KG1 (cell line): ENCODE measurements around the gene GTPBP1.

Experiments
- DNase-seq: peaks from one replicate; lab custom pipeline; 2025; lab: John Stamatoyannopoulos, UW

The GTPBP1 gene

DNA sequence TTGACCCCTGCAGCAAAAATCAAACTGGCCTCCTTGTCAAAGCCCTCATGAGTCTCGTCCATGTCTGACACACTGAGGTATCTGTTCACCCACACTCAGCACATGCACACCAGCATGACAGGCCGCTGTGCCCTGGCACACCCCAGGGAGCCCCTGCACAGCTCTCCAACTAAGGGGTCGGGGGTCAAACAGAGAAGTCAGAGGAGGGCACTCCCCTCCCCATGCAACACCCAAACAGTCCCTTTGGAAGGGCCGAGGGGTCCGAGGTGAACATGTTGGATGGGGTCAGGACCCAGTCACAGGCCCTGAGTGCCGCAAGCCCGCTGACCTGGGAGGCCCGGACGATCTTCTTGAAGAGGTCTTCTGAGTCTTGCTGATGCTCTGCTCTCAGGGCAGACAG lies 35.4 kb downstream of the GTPBP1 start:
- no peak for DNase-seq

DNA sequence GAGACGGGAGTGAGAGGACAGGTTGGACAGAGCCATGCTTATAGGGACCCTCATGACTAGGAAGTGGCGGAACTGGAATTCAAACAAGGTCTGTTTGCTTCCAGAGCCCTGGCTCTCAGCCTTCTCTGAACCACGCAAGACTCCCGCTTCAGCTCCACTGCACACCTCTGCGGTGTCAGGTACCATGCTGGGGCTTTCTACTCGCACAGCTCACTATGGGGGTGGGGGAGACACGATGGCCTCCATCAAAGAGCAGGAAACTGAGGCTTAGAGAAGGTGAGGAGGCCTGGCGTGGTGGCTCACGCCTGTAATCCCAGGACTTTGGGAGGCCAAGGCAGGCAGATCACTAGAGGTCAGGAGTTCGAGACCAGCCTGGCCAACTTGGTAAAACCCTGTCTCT lies 35.8 kb downstream of the GTPBP1 start:
- no peak for DNase-seq

DNA sequence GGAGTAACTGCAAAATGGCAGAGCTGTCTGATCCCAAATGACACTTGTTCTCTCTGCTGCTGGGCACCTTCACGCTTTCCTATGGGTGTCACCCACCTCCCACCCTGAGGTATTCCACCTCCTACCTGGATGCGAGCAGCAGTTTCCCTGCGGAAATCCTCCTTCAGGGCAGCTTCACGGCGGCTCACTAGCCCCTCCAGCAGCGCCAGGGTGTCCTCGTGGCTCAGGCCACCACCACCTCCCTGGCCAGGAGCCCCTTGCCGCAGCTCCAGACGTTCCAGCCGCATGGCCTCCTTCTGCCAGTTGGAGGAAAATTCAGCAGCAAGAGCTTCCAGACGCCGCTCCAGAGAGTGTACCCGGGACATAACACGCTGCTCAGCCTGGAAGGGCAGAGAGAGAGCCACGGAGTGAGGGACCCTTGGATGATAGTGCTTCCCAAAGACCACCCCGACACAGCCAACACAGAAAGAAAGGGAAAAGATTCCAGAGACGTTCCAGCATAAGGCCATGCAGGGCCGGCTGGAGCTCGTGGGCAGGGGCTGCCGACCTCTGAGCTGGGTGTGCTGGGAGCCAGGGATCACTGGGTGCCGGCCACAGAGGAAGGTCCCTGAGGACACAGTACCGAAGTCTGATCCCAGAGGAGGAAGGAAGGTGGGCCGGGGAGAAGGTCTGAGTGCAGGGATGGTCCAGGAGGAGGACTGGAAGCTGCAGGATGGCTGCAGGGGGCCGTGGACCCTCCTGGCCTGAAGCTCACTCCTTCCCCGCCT lies 36.6 kb downstream of the GTPBP1 start:
- no peak for DNase-seq

DNA sequence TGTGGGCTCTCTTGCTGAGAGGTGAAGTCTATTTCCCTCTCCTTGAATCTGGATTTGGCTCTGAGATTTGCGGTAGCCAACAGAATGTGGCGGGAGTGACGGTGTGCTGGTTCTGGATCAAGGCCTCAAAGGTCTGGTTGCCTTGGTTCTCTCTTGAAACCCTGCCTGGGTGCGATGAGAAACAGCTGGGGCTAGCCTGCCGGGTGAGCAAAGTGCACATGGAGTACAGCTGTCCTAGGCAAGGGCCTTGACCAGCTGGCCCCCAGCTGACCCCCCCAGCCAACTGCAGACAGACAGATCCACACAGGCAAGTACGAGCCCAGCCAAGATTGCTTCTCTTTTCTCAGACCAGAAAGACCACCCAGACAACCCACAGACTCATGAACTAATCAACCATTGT lies 39.2 kb downstream of the GTPBP1 start:
- no peak for DNase-seq

GRCh38 chr22:38745676-38746460 lies 40.1 kb downstream of the GTPBP1 start:
- no peak for DNase-seq

GRCh38 chr22:38748487-38749136 lies 42.9 kb downstream of the GTPBP1 start:
- no peak for DNase-seq

DNA sequence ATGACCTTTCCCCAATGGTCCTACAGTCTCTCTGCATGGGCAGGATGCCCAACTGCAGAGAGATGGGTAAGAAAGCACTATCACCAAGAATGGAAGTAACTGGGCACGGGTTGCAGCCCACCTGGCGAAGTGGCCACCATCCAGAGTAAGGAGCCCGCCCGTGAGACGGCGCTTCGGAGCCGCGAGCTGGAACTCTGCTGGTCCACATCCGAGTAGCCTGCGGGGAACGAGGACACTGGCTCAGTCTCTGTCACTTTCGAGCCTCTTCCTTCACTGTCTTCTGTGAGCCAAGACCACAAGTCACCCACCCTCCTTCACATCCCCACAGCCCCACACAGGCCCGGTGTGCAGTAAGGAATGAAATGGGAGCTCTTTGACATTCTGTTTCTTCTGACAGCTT lies 44.4 kb downstream of the GTPBP1 start:
- DNase-seq: no peak

DNA sequence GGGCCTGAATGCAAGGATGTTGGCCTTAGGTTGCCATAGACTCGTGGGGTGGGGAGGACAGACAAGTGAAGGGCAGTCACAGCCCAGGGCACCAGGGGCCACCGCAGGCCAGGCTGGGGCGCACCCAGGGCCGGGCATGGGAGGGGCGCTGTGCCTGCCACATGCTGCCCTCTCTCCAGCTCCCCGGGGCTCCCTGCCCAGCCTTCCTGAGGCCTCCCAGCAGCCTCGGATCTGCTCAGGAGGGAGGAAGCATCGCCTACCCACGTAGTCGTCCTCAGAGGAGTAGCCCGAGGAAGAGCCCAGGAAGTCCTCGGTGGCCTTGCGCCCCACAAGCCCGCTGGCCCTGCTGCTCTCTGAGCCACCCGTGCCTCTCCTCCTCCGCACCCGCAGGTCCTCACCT lies 44.9 kb downstream of the GTPBP1 start:
- DNase-seq: no peak

- no peak for DNase-seq
These were observed 45.3 kb downstream of the GTPBP1 start for GRCh38 chr22:38751066-38751421.

DNA sequence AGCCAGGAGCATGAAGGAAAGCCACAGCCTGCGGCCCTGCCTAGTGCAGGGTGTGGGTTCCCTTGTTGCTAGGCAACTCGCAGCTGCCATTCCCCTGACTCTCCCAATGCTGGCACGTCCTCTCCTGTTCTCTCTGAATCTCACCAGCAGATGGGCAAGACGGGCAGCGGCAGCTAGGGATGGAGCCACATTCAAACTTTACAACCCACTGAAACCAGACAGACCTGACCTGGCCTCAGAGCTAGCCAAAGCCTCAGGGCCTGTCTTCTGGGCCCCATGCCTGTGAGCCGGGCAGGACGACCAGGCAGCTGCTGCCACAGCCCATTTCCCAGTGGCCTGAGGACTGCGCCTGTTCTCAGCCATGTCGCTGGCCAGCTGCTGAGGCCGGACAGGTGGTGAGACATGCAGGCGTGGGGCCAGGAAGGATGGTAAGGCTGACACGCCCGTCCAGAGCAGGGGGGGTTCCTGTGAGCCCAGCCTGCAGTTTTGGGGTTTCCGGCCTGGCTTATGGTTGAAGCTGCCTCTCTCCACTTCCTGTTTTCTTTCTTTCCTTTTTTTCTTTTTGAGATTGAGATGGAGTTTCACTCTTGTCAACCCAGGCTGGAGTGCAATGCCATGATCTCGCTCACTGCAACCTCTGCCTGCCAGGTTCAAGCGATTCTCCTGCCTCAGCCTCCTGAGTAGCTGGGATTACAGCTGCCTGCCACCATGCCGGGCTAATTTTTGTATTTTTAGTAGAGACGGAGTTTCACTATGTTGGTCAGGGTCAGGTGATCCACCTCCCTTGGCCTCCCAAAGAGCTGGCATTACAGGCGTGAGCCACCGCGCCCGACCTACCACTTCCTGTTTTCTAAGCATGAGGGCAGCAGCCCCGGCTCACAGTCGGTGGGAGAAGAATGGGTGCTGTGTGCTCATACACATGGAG lies 45.9 kb downstream of the GTPBP1 start:
- peak; percentile 87 for DNase-seq

GRCh38 chr22:38753948-38754750 lies 48.4 kb downstream of the GTPBP1 start:
- no peak for DNase-seq

GRCh38 chr22:38754751-38755154 lies 49.0 kb downstream of the GTPBP1 start:
- DNase-seq: no peak

DNA sequence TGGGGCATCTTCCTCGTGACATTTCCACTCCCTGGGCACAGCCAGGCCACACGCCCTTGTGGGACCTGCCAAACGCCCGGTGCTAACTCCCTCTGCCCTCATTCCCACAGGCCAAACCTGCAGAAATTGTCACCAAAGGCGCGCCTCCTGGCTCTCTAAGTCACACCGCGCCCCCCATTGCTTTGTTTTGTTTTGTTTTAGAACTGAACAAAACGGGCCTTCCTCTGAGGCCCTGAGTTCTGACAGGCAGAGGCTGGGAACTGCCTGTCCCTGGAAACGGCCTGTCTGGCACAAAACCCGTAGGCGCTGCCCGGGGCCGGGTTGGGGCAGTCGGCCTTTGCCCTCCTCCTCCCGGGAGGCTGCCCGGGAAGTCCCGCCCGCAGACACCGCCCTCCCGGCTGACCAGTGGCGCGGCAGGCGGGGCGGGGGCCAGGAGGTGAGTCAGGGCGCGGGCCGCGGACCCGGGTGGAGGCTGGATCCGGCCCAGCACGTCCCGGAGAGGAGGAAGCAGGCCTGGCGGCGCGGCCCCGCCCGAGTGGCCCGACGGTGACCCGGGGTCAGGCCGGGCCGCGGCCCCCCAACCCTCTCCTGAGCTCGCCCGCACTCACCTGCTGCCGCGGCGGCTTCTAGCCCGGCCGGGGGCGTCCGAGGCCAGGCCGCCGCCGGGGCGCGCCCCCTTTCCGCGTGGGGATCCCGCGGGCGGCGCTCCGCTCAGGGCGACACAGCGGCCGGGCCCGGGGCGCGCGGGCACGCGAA lies 49.6 kb downstream of the GTPBP1 start:
- no peak for DNase-seq

- DNase-seq: peak; percentile 82
These were observed 50.3 kb downstream of the GTPBP1 start, which contains the start of gene SUN2 for GRCh38 chr22:38755911-38756532. Gene SUN2 (minus strand): TSS chr22:38755998. CDS start chr22:38752628, 3,370 bp downstream.

- peak; percentile 20 for DNase-seq
These were observed 51.1 kb downstream of the GTPBP1 start for GRCh38 chr22:38756711-38757463.

DNA sequence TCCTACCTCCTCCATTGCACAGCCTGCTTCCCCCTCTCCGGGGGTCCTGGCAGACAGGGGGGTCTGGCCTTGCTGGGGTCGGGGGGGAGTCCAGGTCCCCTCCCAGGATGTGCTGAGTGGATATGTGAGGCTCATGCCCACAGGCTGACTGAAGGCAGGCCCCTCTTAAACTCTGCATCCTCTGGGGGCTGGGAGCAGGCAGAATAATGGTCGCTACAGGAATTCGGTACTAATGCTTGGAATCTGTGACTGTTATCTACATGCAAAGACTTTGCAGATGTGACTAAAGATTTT lies 51.7 kb downstream of the GTPBP1 start:
- no peak for DNase-seq

GRCh38 chr22:38758276-38758945 lies 52.7 kb downstream of the GTPBP1 start:
- DNase-seq: no peak

DNA sequence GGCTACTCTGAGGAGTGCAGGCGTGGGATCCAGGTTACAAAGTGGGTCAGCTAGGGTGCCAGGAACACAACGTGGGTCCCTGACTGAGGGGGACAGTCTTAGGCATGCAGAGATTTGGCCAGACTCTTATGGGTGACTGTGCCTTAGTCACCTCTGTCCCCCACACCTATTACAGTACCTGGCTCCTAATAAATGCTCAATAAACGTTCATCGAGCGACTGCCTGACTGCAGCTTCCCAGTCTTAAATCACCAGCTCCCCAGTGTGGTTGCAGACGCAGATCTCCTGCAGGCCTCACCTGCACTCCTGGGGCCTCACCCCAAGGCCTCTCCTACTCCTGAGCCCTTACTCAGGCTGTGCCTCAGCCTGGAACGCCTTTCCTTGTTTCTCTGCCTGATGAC lies 53.3 kb downstream of the GTPBP1 start:
- no peak for DNase-seq
